ENCODE results near the gene PANX2. TPM values are rescaled to one million over a fixed set of nuclear protein-coding genes. Genes with fewer than 3 reads are reported as not detected.
A peak's percentile ranks its signal among the peaks of the same experiment; 100 is the strongest.

PANX2 gene
- total and polyA plus RNA-seq, 2 donors (not counting 1 experiment from before 2014, with no cell fraction given), result 0.04 to 0.59 TPM

DNA sequence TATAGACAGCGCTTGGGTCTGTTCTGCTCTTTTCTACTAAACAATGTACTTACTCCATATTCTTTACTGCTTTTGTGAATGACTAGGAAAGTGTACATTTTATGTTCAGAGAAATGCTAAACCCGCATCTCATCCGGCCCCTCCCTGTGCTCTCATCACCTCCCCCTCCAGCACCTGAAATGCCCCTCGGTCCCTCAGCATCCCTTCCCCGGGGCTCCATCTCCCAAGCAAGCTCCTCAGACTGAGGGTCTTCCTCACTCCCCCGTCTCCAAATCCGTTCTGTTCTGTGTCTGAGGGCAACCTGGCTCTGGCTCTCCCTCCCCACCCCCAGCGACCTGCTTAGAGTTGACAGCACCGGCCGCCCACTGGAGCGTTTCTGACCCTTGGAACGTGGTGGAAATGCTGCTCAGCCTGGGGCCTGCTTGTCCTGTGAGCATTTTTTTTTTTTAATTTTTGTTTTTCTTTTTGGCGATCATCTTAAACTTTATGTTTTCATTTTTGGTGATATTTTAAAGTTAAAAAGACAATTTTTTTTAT, 31.7 kb downstream of the PANX2 start:
- H3K4me2 ChIP-seq (replicated peaks; ENCODE audit: low read depth, low read length, poor library complexity, severe bottlenecking), result peak overlapping the region; percentile 98
- peak overlapping the region; percentile 54 for H3K9ac ChIP-seq (ENCODE audit: low read length)
- peak overlapping the region in 4 of 5 experiments; percentile 24 to 80 (median 74) for H3K4me3 ChIP-seq (ENCODE audit: control extremely low read depth in 1 of 5, extremely low read depth in 1 of 5, insufficient read depth in 1 of 5, low read depth in 2 of 5, low read length in 4 of 5)
- H3K27me3 ChIP-seq (replicated peaks in 1 of 4; ENCODE audit: control extremely low read depth in 1 of 4, control insufficient read depth in 3 of 4, insufficient read depth in 4 of 4, low read length in 3 of 4), result no peaks in the 10 kb centered on the region
- TF ChIP-seq, protein P1, sequence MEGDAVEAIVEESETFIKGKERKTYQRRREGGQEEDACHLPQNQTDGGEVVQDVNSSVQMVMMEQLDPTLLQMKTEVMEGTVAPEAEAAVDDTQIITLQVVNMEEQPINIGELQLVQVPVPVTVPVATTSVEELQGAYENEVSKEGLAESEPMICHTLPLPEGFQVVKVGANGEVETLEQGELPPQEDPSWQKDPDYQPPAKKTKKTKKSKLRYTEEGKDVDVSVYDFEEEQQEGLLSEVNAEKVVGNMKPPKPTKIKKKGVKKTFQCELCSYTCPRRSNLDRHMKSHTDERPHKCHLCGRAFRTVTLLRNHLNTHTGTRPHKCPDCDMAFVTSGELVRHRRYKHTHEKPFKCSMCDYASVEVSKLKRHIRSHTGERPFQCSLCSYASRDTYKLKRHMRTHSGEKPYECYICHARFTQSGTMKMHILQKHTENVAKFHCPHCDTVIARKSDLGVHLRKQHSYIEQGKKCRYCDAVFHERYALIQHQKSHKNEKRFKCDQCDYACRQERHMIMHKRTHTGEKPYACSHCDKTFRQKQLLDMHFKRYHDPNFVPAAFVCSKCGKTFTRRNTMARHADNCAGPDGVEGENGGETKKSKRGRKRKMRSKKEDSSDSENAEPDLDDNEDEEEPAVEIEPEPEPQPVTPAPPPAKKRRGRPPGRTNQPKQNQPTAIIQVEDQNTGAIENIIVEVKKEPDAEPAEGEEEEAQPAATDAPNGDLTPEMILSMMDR (IDR thresholded peaks at IDR 0.05), result no peak
- TF ChIP-seq EZH2 (IDR thresholded peaks at IDR 0.05; ENCODE audit: borderline replicate concordance, insufficient read depth, low read depth, low read length, poor library complexity, severe bottlenecking), result no peak
- H3K4me1 ChIP-seq (ENCODE audit: control insufficient read depth in 2 of 2, insufficient read depth in 2 of 2, low read length in 2 of 2), result peaks cover 22 to 28% of the 10 kb centered on the region in 2 donors
- no peak overlapping the region for H3K27ac ChIP-seq (ENCODE audit: low read length in 2 of 2)
- DNase-seq (no peak), ATAC-seq (ENCODE audit: low read depth) (no peak)
- H3K79me2 ChIP-seq (ENCODE audit: control insufficient read depth, insufficient read depth, low read length), result peaks cover 45% of the 10 kb centered on the region
- no peaks in the 10 kb centered on the region for H3K9me3 Mint-ChIP-seq (ENCODE audit: insufficient read depth)
- CTCF ChIA-PET, result interaction anchor here (0.8 kb wide), 1 partner anchor 11 kb away, joined by 4 read pairs; no protein-coding TSS in a partner anchor
- WGBS (ENCODE audit: insufficient coverage), result 81% methylated on average over 5 of the region's 13 CpGs
- peaks cover 35% of the 10 kb centered on the region for H3K4me1 Mint-ChIP-seq
- no peaks in the 10 kb centered on the region for H3K9me3 ChIP-seq (ENCODE audit: control extremely low read depth in 1 of 3, control insufficient read depth in 2 of 3, insufficient read depth in 1 of 3, low read length in 2 of 3)
- POLR2A ChIA-PET, result interaction anchor here (1.0 to 4.1 kb wide), 2 partner anchors 11 to 29 kb away, joined by 3 to 41 read pairs; no protein-coding TSS in a partner anchor
- peak overlapping the region; percentile 89 for H3K4me3 Mint-ChIP-seq
- intact Hi-C loops (cut with micrococcal nuclease), result loop anchor here (10.0 kb wide), 1 partner anchor 437 kb away; no protein-coding TSS in a partner anchor
- H2AFZ ChIP-seq (ENCODE audit: insufficient read depth, low read depth, low read length, poor library complexity, severe bottlenecking), result peak overlapping the region; percentile 60
- H3K27ac Mint-ChIP-seq, result peak overlapping the region; percentile 70
- peaks cover 8 to 24% of the 10 kb centered on the region in 2 experiments for H3K36me3 ChIP-seq (replicated peaks in 1 of 2; ENCODE audit: control extremely low read depth in 1 of 2, control insufficient read depth in 1 of 2, extremely low read depth in 1 of 2, insufficient read depth in 2 of 2, low read length in 1 of 2)
- no peaks in the 10 kb centered on the region for H3K27me3 Mint-ChIP-seq
- H4K20me1 ChIP-seq (ENCODE audit: control insufficient read depth, insufficient read depth, low read length, poor library complexity, severe bottlenecking), result peaks cover 26% of the 10 kb centered on the region

GRCh38 chr22:50203288-50203687, 32.8 kb downstream of the PANX2 start:
- peaks cover 45% of the 10 kb centered on the region for H3K79me2 ChIP-seq (ENCODE audit: control insufficient read depth, insufficient read depth, low read length)
- H3K9me3 ChIP-seq (ENCODE audit: control extremely low read depth in 1 of 3, control insufficient read depth in 2 of 3, insufficient read depth in 1 of 3, low read length in 2 of 3), result no peaks in the 10 kb centered on the region
- TF ChIP-seq, protein P1 (IDR thresholded peaks at IDR 0.05), result no peak
- TF ChIP-seq EZH2 (IDR thresholded peaks at IDR 0.05; ENCODE audit: borderline replicate concordance, insufficient read depth, low read depth, low read length, poor library complexity, severe bottlenecking), result no peak
- H3K9me3 Mint-ChIP-seq (ENCODE audit: insufficient read depth), result no peaks in the 10 kb centered on the region
- no peak overlapping the region for H3K4me2 ChIP-seq (replicated peaks; ENCODE audit: low read depth, low read length, poor library complexity, severe bottlenecking)
- intact Hi-C loops (cut with micrococcal nuclease), result loop anchor here (10.0 kb wide), 1 partner anchor 438 kb away; no protein-coding TSS in a partner anchor
- no peak for DNase-seq
- H3K27me3 ChIP-seq (replicated peaks in 1 of 4; ENCODE audit: control extremely low read depth in 1 of 4, control insufficient read depth in 3 of 4, insufficient read depth in 4 of 4, low read length in 3 of 4), result no peaks in the 10 kb centered on the region
- no peak overlapping the region for H3K27ac Mint-ChIP-seq
- no CpG with 5 or more reads among the region's 1 CpG for WGBS (ENCODE audit: insufficient coverage)
- H3K27ac ChIP-seq (ENCODE audit: low read length in 2 of 2), result no peak overlapping the region
- ChIA-PET CTCF (interaction anchor here (1.5 kb wide), 1 partner anchor 12 kb away, joined by 5 read pairs; no protein-coding TSS in a partner anchor), POLR2A (interaction anchor here (4.1 kb wide), 1 partner anchor 12 kb away, joined by 41 read pairs; no protein-coding TSS in a partner anchor)
- peaks cover 8 to 24% of the 10 kb centered on the region in 2 experiments for H3K36me3 ChIP-seq (replicated peaks in 1 of 2; ENCODE audit: control extremely low read depth in 1 of 2, control insufficient read depth in 1 of 2, extremely low read depth in 1 of 2, insufficient read depth in 2 of 2, low read length in 1 of 2)
- no peak overlapping the region for H3K9ac ChIP-seq (ENCODE audit: low read length)
- no peak overlapping the region for H3K4me3 ChIP-seq (ENCODE audit: control extremely low read depth in 1 of 5, extremely low read depth in 1 of 5, insufficient read depth in 1 of 5, low read depth in 2 of 5, low read length in 4 of 5)
- H3K4me3 Mint-ChIP-seq, result no peak overlapping the region
- H3K4me1 Mint-ChIP-seq, result peaks cover 43% of the 10 kb centered on the region
- H3K4me1 ChIP-seq (ENCODE audit: control insufficient read depth in 2 of 2, insufficient read depth in 2 of 2, low read length in 2 of 2), result peaks cover 27 to 35% of the 10 kb centered on the region in 2 donors
- H4K20me1 ChIP-seq (ENCODE audit: control insufficient read depth, insufficient read depth, low read length, poor library complexity, severe bottlenecking), result peaks cover 31% of the 10 kb centered on the region
- no peak overlapping the region for H2AFZ ChIP-seq (ENCODE audit: insufficient read depth, low read depth, low read length, poor library complexity, severe bottlenecking)
- H3K27me3 Mint-ChIP-seq, result no peaks in the 10 kb centered on the region
- ATAC-seq (ENCODE audit: low read depth), result no peak
